ENCODE results near the gene FRMD4B.
A peak's percentile ranks its signal among the peaks of the same experiment; 100 is the strongest.

The FRMD4B gene

DNA sequence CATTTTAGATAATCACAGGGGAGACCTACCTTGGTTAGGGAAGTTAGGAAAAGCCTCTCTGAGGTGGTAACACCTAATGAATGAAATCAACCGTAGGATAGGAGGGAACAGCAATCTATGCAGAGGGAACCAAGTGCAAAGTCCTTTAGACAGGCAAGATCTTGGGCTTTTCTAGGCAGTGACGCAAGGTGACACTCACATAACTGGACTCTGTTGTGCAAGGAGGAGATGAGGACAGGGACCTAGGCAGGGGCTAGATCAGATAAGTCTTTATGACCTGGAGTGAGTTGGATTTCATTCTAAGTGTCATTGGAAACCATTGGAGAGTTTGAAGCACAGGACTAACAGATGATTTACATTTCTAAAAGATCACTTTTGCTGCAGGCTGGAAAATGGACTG, 258.9 kb downstream of the FRMD4B start:
- DNase-seq (ENCODE audit: low read depth) = no peak

DNA sequence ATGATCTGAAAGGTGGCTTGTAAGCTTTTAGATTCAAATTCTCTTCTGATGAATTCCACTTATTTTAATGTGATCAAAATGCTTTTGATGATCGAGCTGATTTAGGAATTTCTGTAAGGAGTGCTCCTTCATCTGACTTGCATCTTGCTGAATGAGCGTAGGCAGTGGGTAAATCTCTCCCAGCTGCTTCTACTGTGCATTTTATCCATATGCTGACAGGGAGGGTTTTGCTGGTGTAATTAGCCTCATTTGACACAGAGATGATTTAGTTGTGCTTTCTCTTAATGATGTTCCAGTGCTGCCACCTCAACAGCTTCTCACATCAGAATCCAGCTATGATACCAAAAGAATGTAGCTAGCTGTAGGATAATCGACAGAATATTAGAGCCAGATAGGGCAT, 259.7 kb downstream of the FRMD4B start:
- no peak for DNase-seq (ENCODE audit: low read depth)

DNA sequence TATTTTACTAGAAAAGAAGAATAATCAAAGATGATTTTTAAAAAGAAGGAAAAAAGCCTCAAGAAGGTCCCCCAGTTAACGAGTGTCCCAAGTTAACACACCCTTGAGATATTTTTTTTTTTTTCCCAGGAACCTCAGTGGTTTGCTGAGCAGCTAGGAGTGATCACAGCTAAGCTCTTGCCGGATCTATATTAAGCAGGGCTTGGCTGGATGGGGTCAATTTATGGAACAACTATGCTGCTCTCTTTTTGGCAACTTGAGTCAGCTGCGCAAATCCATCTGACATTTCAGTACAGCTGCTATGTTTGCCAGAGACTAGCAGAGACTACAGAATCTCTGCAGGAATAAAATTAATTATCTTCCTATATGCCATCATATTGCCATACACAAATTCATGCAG, 263.5 kb downstream of the FRMD4B start, which contains the start of gene LMOD3:
LMOD3 (minus strand) TSS at position 193 of the 400 bp plus-strand sequence. CDS start 209 bp downstream, outside the sequence.
- DNase-seq (ENCODE audit: low read depth) = no peak

DNA sequence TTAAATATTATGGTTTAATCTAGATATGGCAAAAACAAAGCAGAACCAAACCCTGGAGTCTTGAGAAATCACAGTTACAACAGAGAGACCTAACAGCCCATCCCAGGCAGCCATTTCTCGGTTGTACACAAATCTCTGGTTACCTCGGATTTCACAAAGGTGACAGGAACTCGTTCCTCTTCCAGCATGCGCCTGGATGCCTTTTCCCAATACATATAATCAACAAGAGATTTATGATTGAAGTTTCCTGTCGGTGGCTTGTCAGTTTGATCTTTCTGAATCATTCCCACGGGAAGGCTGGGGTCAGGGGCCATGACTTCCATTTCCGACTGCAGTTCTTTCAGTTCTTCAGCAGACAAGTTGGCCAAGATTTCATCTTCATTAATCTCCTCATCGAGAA, 263.9 kb downstream of the FRMD4B start:
- no peak for DNase-seq (ENCODE audit: low read depth)

DNA sequence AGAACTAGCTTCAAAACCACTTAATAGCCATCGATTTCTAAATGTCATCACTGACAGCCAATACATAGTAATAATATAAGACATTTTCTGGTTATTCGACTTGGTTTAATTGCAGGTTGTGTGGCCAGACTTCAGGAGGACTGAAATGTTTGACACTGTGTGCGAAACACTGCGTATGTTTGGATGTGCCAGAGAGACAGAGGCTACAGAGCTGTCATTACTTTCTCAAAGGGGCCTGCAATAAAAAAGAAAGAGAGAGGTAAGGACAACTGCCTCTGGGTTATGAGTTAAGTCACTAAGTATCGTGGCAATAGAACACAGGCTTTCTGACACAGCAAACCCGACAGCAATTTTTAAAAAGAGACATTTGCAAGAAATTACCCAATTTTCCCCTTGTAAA, 264.4 kb downstream of the FRMD4B start:
- no peak for DNase-seq (ENCODE audit: low read depth)

DNA sequence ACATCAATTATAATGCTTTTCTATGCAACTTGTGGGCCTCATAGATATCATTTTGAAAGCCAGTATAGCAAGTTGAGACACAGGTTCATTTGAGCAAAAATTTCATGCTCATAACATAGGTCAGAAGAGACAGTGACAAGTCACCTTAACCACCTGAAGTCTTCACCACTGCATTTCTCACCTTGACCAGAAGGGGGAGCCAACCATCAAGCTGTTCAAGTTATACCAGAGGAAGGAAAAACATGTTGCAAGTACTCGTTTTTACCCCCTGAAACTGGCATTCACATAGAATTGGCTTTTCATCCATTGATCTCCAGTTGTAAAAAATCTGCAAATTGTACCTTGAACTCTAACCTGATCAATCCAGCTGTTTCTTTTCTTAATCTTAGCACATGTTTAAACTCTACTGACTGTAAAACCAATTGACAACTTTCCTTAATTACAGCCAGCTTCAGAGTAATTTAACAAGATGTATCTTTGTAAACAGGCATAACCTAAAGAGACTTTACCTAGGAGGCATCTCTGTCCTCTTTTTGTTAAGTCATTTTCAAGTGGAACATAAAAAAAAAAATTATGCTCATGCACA, 264.9 kb downstream of the FRMD4B start:
- DNase-seq (ENCODE audit: low read depth) = peak; percentile 54

Data from HS-27A (cell line).